HL-60 (cell line): ENCODE data around the gene DNAJC18.

Source experiments
- GABPA ChIP-seq: IDR thresholded peaks from 2 replicates; pipeline ENCODE4 v1.6.1; 2012; ENCODE audit warnings: low read depth
- POLR2AphosphoS5 ChIP-seq: IDR thresholded peaks from 2 replicates; pipeline ENCODE4 v1.6.1; 2012; ENCODE audit warnings: low read depth
- TF ChIP-seq, protein P1 (sequence below): IDR thresholded peaks from one replicate; pipeline ENCODE4 v1.5.1; 2011; ENCODE audit warnings: low read length, control low read depth, inconsistent platforms; ENCODE audit not compliant: insufficient read depth
- TF ChIP-seq, protein P2 (sequence below): IDR thresholded peaks from 2 replicates; pipeline ENCODE4 v1.6.1; 2012; ENCODE audit warnings: low read depth; ENCODE audit not compliant: insufficient replicate concordance

DNA sequence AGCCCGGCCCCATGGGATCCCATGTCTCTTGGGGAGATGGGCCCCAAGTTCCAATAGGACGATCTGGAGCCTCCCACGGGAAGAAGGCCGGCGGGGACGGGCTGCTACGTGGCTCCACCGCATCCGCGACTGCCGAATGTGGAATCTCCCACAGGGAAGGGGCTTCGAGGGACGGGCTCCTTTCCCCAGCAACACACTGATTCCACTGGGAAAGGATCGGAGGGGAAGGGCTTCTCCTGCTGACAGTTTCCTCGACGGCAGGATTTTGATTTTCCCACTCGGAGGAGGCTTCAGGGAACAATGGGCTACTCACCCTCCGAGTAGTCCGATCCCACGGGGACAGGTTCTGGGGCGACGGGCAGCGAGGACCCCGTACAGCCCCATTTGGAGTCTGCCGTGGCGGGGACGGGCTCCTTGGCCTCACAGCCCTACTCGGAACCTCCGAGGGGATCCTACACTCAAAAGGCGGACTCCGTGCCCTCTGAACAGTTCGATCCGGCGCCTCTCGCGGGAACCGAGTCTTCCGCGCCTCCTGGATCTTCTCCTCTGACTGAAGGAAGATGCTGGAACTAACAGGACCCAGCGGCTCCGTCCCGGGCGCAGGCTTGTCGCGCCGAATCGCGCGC, 45.7 kb downstream of the DNAJC18 start:
- TF ChIP-seq, protein P1, sequence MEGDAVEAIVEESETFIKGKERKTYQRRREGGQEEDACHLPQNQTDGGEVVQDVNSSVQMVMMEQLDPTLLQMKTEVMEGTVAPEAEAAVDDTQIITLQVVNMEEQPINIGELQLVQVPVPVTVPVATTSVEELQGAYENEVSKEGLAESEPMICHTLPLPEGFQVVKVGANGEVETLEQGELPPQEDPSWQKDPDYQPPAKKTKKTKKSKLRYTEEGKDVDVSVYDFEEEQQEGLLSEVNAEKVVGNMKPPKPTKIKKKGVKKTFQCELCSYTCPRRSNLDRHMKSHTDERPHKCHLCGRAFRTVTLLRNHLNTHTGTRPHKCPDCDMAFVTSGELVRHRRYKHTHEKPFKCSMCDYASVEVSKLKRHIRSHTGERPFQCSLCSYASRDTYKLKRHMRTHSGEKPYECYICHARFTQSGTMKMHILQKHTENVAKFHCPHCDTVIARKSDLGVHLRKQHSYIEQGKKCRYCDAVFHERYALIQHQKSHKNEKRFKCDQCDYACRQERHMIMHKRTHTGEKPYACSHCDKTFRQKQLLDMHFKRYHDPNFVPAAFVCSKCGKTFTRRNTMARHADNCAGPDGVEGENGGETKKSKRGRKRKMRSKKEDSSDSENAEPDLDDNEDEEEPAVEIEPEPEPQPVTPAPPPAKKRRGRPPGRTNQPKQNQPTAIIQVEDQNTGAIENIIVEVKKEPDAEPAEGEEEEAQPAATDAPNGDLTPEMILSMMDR = no peak
- TF ChIP-seq, protein P2, sequence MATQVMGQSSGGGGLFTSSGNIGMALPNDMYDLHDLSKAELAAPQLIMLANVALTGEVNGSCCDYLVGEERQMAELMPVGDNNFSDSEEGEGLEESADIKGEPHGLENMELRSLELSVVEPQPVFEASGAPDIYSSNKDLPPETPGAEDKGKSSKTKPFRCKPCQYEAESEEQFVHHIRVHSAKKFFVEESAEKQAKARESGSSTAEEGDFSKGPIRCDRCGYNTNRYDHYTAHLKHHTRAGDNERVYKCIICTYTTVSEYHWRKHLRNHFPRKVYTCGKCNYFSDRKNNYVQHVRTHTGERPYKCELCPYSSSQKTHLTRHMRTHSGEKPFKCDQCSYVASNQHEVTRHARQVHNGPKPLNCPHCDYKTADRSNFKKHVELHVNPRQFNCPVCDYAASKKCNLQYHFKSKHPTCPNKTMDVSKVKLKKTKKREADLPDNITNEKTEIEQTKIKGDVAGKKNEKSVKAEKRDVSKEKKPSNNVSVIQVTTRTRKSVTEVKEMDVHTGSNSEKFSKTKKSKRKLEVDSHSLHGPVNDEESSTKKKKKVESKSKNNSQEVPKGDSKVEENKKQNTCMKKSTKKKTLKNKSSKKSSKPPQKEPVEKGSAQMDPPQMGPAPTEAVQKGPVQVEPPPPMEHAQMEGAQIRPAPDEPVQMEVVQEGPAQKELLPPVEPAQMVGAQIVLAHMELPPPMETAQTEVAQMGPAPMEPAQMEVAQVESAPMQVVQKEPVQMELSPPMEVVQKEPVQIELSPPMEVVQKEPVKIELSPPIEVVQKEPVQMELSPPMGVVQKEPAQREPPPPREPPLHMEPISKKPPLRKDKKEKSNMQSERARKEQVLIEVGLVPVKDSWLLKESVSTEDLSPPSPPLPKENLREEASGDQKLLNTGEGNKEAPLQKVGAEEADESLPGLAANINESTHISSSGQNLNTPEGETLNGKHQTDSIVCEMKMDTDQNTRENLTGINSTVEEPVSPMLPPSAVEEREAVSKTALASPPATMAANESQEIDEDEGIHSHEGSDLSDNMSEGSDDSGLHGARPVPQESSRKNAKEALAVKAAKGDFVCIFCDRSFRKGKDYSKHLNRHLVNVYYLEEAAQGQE = no peak
- TF ChIP-seq POLR2AphosphoS5 (no peak), GABPA (no peak)
